Ureter (tissue), 1 donor: ENCODE results near the gene HLCS. TPM values are rescaled to one million over a fixed set of nuclear protein-coding genes. Genes with fewer than 3 reads are reported as not detected.
A peak's percentile ranks its signal among the peaks of the same experiment; 100 is the strongest.

Source experiments
- DNase-seq: peaks from one replicate; pipeline ENCODE4 v3.0.0-alpha.2; 2020; ENCODE audit warnings: low spot score
- total RNA-seq: library from RNA; stranded (reverse); gene quantifications from one replicate; pipeline ENCODE4 v1.2.4, GENCODE V29; 2023
- donor health status: DM: yes; HTN: yes; CAD: no.

Gene HLCS
- total RNA-seq, 1 donor from 2014 or later: 37.4 TPM

- DNase-seq: no peak
Observed at GRCh38 chr21:36780861-36781260, 185.6 kb downstream of the HLCS start.

- no peak for DNase-seq
Observed at GRCh38 chr21:36776981-36777617, 189.4 kb downstream of the HLCS start.

- DNase-seq: no peak
Observed at GRCh38 chr21:36773995-36774394, 192.5 kb downstream of the HLCS start.

- peak; percentile 54 for DNase-seq
Observed at GRCh38 chr21:36773117-36773516, 193.4 kb downstream of the HLCS start.

GRCh38 chr21:36769051-36769839 lies 197.2 kb downstream of the HLCS start:
- no peak for DNase-seq

- DNase-seq: no peak
Observed at GRCh38 chr21:36768496-36768895, 198.0 kb downstream of the HLCS start.

GRCh38 chr21:36767096-36767495 lies 199.4 kb downstream of the HLCS start:
- no peak for DNase-seq

- no peak for DNase-seq
Observed at GRCh38 chr21:36766511-36766910, 200.0 kb downstream of the HLCS start.

GRCh38 chr21:36765229-36765628 lies 201.2 kb downstream of the HLCS start:
- no peak for DNase-seq

GRCh38 chr21:36763305-36763704 lies 203.2 kb downstream of the HLCS start:
- DNase-seq: no peak

- DNase-seq: no peak
Observed at GRCh38 chr21:36762642-36763041, 203.8 kb downstream of the HLCS start.

GRCh38 chr21:36761685-36762084 lies 204.8 kb downstream of the HLCS start:
- DNase-seq: no peak

- DNase-seq: no peak
Observed at GRCh38 chr21:36759348-36760083, 207.0 kb downstream of the HLCS start.

GRCh38 chr21:36757196-36757595 lies 209.3 kb downstream of the HLCS start:
- no peak for DNase-seq

- no peak for DNase-seq
Observed at GRCh38 chr21:36756527-36756926, 209.9 kb downstream of the HLCS start.

GRCh38 chr21:36754241-36754898 lies 212.1 kb downstream of the HLCS start:
- no peak for DNase-seq

GRCh38 chr21:36753556-36753955 lies 212.9 kb downstream of the HLCS start:
- DNase-seq: no peak

- DNase-seq: no peak
Observed at GRCh38 chr21:36751383-36751782, 215.1 kb downstream of the HLCS start.

GRCh38 chr21:36750576-36750959 lies 215.9 kb downstream of the HLCS start:
- no peak for DNase-seq

GRCh38 chr21:36749935-36750575 lies 216.4 kb downstream of the HLCS start:
- DNase-seq: no peak

GRCh38 chr21:36747815-36748383 lies 218.6 kb downstream of the HLCS start:
- no peak for DNase-seq
